GM23338 (cell line): ENCODE results near the gene COL6A3. TPM values are rescaled to one million over a fixed set of nuclear protein-coding genes. Genes with fewer than 3 reads are reported as not detected.

ENCODE experiments used
- ATAC-seq: fragments of 200-7000 bp; cut with Tn5 transposase; 3 replicates; pipeline ENCODE4 v1.9.1; 2020
- DNase-seq: peaks from one replicate; pipeline ENCODE4 v3.0.0-alpha.2; 2015; ENCODE audit warnings: low spot score
- H2AFZ ChIP-seq: fragments of 200-600 bp; sonication (generic); 2 replicates; pipeline ENCODE4 v1.8.0; 2016; ENCODE audit warnings: antibody characterized with exemption, mild to moderate bottlenecking, moderate library complexity
- H3F3A ChIP-seq: fragments of 200-600 bp; sonication (generic); replicated peaks from 2 replicates; pipeline ENCODE4 v1.8.0; 2017; ENCODE audit warnings: antibody characterized with exemption, mixed run types, low read depth
- H3K27ac ChIP-seq: fragments of 200-600 bp; sonication (generic); 2 replicates; pipeline ENCODE4 v1.6.1; 2016; ENCODE audit warnings: low read depth
- H3K27me3 ChIP-seq: fragments of 200-600 bp; sonication (generic); 2 replicates; pipeline ENCODE4 v1.8.0; 2016; ENCODE audit warnings: mild to moderate bottlenecking, mixed run types, moderate library complexity; ENCODE audit not compliant: insufficient read depth
- H3K36me3 ChIP-seq: fragments of 200-600 bp; sonication (generic); 2 replicates; pipeline ENCODE4 v1.8.0; 2016; ENCODE audit warnings: mild to moderate bottlenecking; ENCODE audit not compliant: insufficient read depth
- H3K4me1 ChIP-seq: fragments of 200-600 bp; sonication (generic); 2 replicates; pipeline ENCODE4 v1.8.0; 2016; ENCODE audit warnings: mild to moderate bottlenecking, moderate library complexity; ENCODE audit not compliant: insufficient read depth
- H3K4me2 ChIP-seq: fragments of 200-600 bp; sonication (generic); 2 replicates; pipeline ENCODE4 v1.7.1; 2017; ENCODE audit warnings: mixed run types
- H3K4me3 ChIP-seq: fragments of 200-600 bp; sonication (generic); 2 replicates; pipeline ENCODE4 v1.6.1; 2016; ENCODE audit warnings: mixed run types
- H3K79me2 ChIP-seq: fragments of 200-600 bp; sonication (generic); replicated peaks from 2 replicates; pipeline ENCODE4 v1.8.0; 2017; ENCODE audit warnings: mild to moderate bottlenecking; ENCODE audit not compliant: insufficient read depth
- H3K9me2 ChIP-seq: fragments of 200-600 bp; sonication (generic); 2 replicates; pipeline ENCODE4 v1.8.0; 2017; ENCODE audit not compliant: insufficient read depth
- H4K20me1 ChIP-seq: fragments of 200-600 bp; sonication (generic); replicated peaks from 2 replicates; pipeline ENCODE4 v1.8.0; 2017; ENCODE audit warnings: mild to moderate bottlenecking; ENCODE audit not compliant: insufficient read depth
- H3K27ac Mint-ChIP-seq: 2 replicates; pipeline ENCODE4 v1.8.0; 2020; ENCODE audit warnings: inconsistent platforms, mild to moderate bottlenecking, moderate library complexity, mixed read lengths
- H3K27me3 Mint-ChIP-seq: 3 replicates; pipeline ENCODE4 v1.8.0; 2022; ENCODE audit warnings: low read depth, mild to moderate bottlenecking, moderate library complexity, mixed read lengths, inconsistent platforms; ENCODE audit not compliant: insufficient read depth, poor library complexity
- H3K36me3 Mint-ChIP-seq: 3 replicates; pipeline ENCODE4 v1.8.0; 2021; ENCODE audit warnings: low read depth, mild to moderate bottlenecking, inconsistent platforms, moderate library complexity, mixed read lengths
- H3K4me1 Mint-ChIP-seq: 3 replicates; pipeline ENCODE4 v1.8.0; 2020; ENCODE audit warnings: mild to moderate bottlenecking, inconsistent platforms, mixed read lengths
- H3K4me3 Mint-ChIP-seq: 3 replicates; pipeline ENCODE4 v1.8.0; 2021; ENCODE audit warnings: moderate library complexity, mild to moderate bottlenecking, inconsistent platforms, mixed read lengths
- H3K9me3 Mint-ChIP-seq: 3 replicates; pipeline ENCODE4 v1.8.0; 2020; ENCODE audit warnings: moderate library complexity, mild to moderate bottlenecking, inconsistent platforms, mixed read lengths
- CREB1 ChIP-seq: fragments of 250-450 bp; sonication (Bioruptor Pico); IDR thresholded peaks from 2 replicates; pipeline ENCODE4 v1.5.0; 2020; ENCODE audit warnings: low read depth, mild to moderate bottlenecking, moderate library complexity
- ETS1 ChIP-seq: IDR thresholded peaks from 2 replicates; pipeline ENCODE4 v1.6.1; 2016; ENCODE audit warnings: antibody characterized with exemption
- EZH2 ChIP-seq: fragments of 200-600 bp; sonication (generic); IDR thresholded peaks from one replicate; pipeline ENCODE4 v1.8.0; 2017; ENCODE audit warnings: antibody characterized with exemption, mild to moderate bottlenecking, low read depth; ENCODE audit not compliant: unreplicated experiment
- EZH2phosphoT487 ChIP-seq: fragments of 200-600 bp; sonication (generic); IDR thresholded peaks from one replicate; pipeline ENCODE4 v1.8.1; 2018; ENCODE audit warnings: antibody characterized with exemption; ENCODE audit not compliant: unreplicated experiment
- JUNB ChIP-seq: IDR thresholded peaks from one replicate; pipeline ENCODE4 v1.6.1; 2016; ENCODE audit warnings: antibody characterized with exemption; ENCODE audit not compliant: unreplicated experiment
- NANOG ChIP-seq: IDR thresholded peaks from 2 replicates; pipeline ENCODE4 v1.6.1; 2016; ENCODE audit warnings: antibody characterized with exemption, borderline replicate concordance
- POLR2AphosphoS5 ChIP-seq: IDR thresholded peaks from 2 replicates; pipeline ENCODE4 v1.6.1; 2016; ENCODE audit warnings: antibody characterized with exemption, low read depth
- REST ChIP-seq: IDR thresholded peaks from one replicate; pipeline ENCODE4 v1.6.1; 2018; ENCODE audit warnings: antibody characterized with exemption; ENCODE audit not compliant: unreplicated experiment
- STAT1 ChIP-seq: IDR thresholded peaks from one replicate; pipeline ENCODE4 v1.6.1; 2016; ENCODE audit warnings: antibody characterized with exemption; ENCODE audit not compliant: unreplicated experiment
- ZNF114 ChIP-seq: fragments of 250-450 bp; sonication (Bioruptor Pico); IDR thresholded peaks from 2 replicates; pipeline ENCODE4 v1.5.0; 2020; ENCODE audit warnings: mild to moderate bottlenecking, moderate library complexity
- ZNF331 ChIP-seq: fragments of 250-450 bp; sonication (Bioruptor Pico); IDR thresholded peaks from 2 replicates; pipeline ENCODE4 v1.5.0; 2020; ENCODE audit warnings: low read depth, mild to moderate bottlenecking, moderate library complexity
- polyA plus RNA-seq: library from polyadenylated mRNA; unstranded; fragments of >200 nt; fragmentation: Nextera tagmentation; extraction: Ambion mirVana; gene quantifications from 2 replicates; pipeline ENCODE4 v1.2.1, GENCODE V29; 2016
- total RNA-seq: library from RNA; depleted of rRNA; stranded (reverse); fragments of >200 nt; shearing (Covaris generic); gene quantifications from 2 replicates; pipeline ENCODE4 v1.2.3, GENCODE V29; 2014
- TF ChIP-seq, protein P1 (sequence below), 2 experiments: fragments of 200-600 bp in 1 of 2; sonication (generic) in 1 of 2; conservative IDR thresholded peaks; 2 replicates each; pipeline versions ENCODE4 v1.5.1 to v1.6.1; 2016 to 2017; ENCODE audit warnings: antibody characterized with exemption in 2 of 2, low read depth in 2 of 2, mild to moderate bottlenecking in 2 of 2, moderate library complexity in 1 of 2
- TF ChIP-seq, protein P2 (sequence below): fragments of 250-450 bp; sonication (Bioruptor Pico); IDR thresholded peaks from 2 replicates; pipeline ENCODE4 v1.5.0; 2020; ENCODE audit warnings: mild to moderate bottlenecking, moderate library complexity

COL6A3 gene
- total and polyA plus RNA-seq, 2 experiments from 2014 or later = 1.2 to 7.3 TPM

GRCh38 chr2:237403024-237403882 is 10.7 kb downstream of the COL6A3 start:
- DNase-seq = no peak
- no peak for ATAC-seq
- H3K4me1 ChIP-seq = no peaks in the 10 kb centered on the region
- peaks cover 5% of the 10 kb centered on the region; the same call in 1 of the 2 replicates for H3K9me2 ChIP-seq
- Mint-ChIP-seq H3K4me3 (no peak overlapping the region), H3K9me3 (no peaks in the 10 kb centered on the region), H3K36me3 (no peaks in the 10 kb centered on the region), H3K4me1 (peaks cover 3% of the 10 kb centered on the region; the same call in 1 of the 3 replicates), H3K27ac (no peak overlapping the region), H3K27me3 (peaks cover 1% of the 10 kb centered on the region)
- H4K20me1 ChIP-seq = no peaks in the 10 kb centered on the region
- no peak overlapping the region for H3K4me3 ChIP-seq
- no peak overlapping the region for H2AFZ ChIP-seq
- no peaks in the 10 kb centered on the region for H3F3A ChIP-seq
- H3K36me3 ChIP-seq = no peaks in the 10 kb centered on the region
- no peak for TF ChIP-seq STAT1
- no peak for TF ChIP-seq EZH2
- no peak for TF ChIP-seq ZNF331 (CRISPR knock-in tag)
- TF ChIP-seq NANOG = no peak
- TF ChIP-seq ETS1 = no peak
- TF ChIP-seq POLR2AphosphoS5 = no peak
- no peak for TF ChIP-seq EZH2phosphoT487
- no peak for TF ChIP-seq JUNB
- no peak for TF ChIP-seq CREB1 (CRISPR knock-in tag)
- TF ChIP-seq, protein P1, sequence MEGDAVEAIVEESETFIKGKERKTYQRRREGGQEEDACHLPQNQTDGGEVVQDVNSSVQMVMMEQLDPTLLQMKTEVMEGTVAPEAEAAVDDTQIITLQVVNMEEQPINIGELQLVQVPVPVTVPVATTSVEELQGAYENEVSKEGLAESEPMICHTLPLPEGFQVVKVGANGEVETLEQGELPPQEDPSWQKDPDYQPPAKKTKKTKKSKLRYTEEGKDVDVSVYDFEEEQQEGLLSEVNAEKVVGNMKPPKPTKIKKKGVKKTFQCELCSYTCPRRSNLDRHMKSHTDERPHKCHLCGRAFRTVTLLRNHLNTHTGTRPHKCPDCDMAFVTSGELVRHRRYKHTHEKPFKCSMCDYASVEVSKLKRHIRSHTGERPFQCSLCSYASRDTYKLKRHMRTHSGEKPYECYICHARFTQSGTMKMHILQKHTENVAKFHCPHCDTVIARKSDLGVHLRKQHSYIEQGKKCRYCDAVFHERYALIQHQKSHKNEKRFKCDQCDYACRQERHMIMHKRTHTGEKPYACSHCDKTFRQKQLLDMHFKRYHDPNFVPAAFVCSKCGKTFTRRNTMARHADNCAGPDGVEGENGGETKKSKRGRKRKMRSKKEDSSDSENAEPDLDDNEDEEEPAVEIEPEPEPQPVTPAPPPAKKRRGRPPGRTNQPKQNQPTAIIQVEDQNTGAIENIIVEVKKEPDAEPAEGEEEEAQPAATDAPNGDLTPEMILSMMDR (conservative IDR thresholded peaks at IDR 0.05; ENCODE audit: low read depth in 2 of 2) = no peak
- TF ChIP-seq ZNF114 (CRISPR knock-in tag) = no peak
- no peak for TF ChIP-seq REST
- TF ChIP-seq, protein P2, sequence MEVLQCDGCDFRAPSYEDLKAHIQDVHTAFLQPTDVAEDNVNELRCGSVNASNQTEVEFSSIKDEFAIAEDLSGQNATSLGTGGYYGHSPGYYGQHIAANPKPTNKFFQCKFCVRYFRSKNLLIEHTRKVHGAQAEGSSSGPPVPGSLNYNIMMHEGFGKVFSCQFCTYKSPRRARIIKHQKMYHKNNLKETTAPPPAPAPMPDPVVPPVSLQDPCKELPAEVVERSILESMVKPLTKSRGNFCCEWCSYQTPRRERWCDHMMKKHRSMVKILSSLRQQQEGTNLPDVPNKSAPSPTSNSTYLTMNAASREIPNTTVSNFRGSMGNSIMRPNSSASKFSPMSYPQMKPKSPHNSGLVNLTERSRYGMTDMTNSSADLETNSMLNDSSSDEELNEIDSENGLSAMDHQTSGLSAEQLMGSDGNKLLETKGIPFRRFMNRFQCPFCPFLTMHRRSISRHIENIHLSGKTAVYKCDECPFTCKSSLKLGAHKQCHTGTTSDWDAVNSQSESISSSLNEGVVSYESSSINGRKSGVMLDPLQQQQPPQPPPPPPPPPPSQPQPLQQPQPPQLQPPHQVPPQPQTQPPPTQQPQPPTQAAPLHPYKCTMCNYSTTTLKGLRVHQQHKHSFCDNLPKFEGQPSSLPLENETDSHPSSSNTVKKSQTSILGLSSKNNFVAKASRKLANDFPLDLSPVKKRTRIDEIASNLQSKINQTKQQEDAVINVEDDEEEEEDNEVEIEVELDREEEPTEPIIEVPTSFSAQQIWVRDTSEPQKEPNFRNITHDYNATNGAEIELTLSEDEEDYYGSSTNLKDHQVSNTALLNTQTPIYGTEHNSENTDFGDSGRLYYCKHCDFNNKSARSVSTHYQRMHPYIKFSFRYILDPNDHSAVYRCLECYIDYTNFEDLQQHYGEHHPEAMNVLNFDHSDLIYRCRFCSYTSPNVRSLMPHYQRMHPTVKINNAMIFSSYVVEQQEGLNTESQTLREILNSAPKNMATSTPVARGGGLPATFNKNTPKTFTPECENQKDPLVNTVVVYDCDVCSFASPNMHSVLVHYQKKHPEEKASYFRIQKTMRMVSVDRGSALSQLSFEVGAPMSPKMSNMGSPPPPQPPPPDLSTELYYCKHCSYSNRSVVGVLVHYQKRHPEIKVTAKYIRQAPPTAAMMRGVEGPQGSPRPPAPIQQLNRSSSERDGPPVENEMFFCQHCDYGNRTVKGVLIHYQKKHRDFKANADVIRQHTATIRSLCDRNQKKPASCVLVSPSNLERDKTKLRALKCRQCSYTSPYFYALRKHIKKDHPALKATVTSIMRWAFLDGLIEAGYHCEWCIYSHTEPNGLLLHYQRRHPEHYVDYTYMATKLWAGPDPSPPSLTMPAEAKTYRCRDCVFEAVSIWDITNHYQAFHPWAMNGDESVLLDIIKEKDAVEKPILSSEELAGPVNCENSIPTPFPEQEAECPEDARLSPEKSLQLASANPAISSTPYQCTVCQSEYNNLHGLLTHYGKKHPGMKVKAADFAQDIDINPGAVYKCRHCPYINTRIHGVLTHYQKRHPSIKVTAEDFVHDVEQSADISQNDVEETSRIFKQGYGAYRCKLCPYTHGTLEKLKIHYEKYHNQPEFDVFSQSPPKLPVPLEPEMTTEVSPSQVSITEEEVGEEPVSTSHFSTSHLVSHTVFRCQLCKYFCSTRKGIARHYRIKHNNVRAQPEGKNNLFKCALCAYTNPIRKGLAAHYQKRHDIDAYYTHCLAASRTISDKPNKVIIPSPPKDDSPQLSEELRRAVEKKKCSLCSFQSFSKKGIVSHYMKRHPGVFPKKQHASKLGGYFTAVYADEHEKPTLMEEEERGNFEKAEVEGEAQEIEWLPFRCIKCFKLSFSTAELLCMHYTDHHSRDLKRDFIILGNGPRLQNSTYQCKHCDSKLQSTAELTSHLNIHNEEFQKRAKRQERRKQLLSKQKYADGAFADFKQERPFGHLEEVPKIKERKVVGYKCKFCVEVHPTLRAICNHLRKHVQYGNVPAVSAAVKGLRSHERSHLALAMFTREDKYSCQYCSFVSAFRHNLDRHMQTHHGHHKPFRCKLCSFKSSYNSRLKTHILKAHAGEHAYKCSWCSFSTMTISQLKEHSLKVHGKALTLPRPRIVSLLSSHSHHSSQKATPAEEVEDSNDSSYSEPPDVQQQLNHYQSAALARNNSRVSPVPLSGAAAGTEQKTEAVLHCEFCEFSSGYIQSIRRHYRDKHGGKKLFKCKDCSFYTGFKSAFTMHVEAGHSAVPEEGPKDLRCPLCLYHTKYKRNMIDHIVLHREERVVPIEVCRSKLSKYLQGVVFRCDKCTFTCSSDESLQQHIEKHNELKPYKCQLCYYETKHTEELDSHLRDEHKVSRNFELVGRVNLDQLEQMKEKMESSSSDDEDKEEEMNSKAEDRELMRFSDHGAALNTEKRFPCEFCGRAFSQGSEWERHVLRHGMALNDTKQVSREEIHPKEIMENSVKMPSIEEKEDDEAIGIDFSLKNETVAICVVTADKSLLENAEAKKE (CRISPR knock-in tag) = no peak
- H3K27ac ChIP-seq = no peak overlapping the region
- no peaks in the 10 kb centered on the region for H3K27me3 ChIP-seq
- no peak overlapping the region for H3K4me2 ChIP-seq
- H3K79me2 ChIP-seq = no peaks in the 10 kb centered on the region
